ENCODE measurements around the gene NCF4. TPM values are rescaled to one million over a fixed set of nuclear protein-coding genes. Genes with fewer than 3 reads are reported as not detected.

NCF4 gene
- total RNA-seq, 1 donor from 2014 or later: not detected

DNA sequence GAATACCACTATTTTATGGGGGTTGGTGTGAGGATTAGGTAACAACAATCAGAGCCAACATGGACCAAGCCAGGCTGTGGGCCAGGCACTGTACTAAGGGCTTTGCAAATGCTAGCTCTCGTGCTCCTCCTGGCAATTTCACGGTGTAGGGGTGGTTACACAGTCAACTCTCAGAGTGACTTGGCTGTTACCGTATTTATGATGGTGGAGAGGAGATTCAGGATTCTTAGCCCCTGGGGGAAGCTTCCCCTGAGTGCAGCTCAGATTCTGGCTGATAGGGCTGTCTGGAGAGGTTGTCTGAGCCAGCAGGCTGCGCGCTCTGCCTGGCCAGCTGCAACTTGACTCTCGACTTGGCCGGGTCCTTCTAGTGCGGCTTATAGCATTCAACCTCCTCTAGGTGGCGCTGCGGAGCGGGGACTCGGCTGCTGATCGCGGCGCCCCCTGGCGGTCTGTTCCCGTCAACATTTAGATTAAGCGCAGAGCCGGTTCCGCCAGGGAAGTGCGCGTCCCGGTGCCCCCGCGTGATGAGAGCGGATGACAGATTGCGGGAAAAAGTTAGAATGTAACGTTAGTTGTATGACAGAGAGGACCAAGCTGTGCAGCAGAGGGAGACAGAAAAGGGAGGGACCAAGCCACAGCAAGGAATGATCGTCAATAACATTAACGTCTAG is 4.5 kb upstream of the NCF4 start:
- TF ChIP-seq, protein P1, sequence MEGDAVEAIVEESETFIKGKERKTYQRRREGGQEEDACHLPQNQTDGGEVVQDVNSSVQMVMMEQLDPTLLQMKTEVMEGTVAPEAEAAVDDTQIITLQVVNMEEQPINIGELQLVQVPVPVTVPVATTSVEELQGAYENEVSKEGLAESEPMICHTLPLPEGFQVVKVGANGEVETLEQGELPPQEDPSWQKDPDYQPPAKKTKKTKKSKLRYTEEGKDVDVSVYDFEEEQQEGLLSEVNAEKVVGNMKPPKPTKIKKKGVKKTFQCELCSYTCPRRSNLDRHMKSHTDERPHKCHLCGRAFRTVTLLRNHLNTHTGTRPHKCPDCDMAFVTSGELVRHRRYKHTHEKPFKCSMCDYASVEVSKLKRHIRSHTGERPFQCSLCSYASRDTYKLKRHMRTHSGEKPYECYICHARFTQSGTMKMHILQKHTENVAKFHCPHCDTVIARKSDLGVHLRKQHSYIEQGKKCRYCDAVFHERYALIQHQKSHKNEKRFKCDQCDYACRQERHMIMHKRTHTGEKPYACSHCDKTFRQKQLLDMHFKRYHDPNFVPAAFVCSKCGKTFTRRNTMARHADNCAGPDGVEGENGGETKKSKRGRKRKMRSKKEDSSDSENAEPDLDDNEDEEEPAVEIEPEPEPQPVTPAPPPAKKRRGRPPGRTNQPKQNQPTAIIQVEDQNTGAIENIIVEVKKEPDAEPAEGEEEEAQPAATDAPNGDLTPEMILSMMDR (conservative IDR thresholded peaks at IDR 0.05): peak; percentile 100

DNA sequence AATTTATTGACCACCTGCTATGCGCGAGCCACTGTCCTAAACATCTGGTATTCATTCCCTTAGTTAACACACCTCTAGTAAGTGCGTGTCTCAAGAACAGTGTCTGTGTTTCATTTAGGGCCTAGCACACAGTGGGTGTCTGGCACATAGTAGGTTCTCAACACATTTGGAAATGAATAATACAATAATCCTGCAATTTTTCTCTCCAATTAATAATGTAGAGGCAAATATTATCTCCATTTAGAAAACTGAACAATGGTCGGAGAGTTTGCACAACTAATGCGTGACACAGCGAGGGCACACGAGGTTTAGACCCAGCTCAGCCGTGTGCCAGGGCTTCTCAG is 4.0 kb upstream of the NCF4 start:
- Mint-ChIP-seq H3K9me3 (no peaks in the 10 kb centered on the region), H3K36me3 (ENCODE audit: low read depth) (no peaks in the 10 kb centered on the region), H3K4me3 (no peak overlapping the region), H3K4me1 (peaks cover 14% of the 10 kb centered on the region), H3K27me3 (ENCODE audit: low read depth) (peaks cover 36% of the 10 kb centered on the region), H3K27ac (ENCODE audit: unreplicated experiment) (no peak overlapping the region)
- TF ChIP-seq, protein P1 (conservative IDR thresholded peaks at IDR 0.05): no peak
- DNase-seq (ENCODE audit: low read depth, low spot score): no peak

More for the DNA sequence above, 4.5 kb upstream of the NCF4 start:
- H3K27me3 Mint-ChIP-seq (ENCODE audit: low read depth): peaks cover 36% of the 10 kb centered on the region
- no peak overlapping the region for H3K27ac Mint-ChIP-seq (ENCODE audit: unreplicated experiment)
- H3K4me3 Mint-ChIP-seq: no peak overlapping the region
- DNase-seq (ENCODE audit: low read depth, low spot score): peak; percentile 100
- no peaks in the 10 kb centered on the region for H3K9me3 Mint-ChIP-seq
- peaks cover 15% of the 10 kb centered on the region for H3K4me1 Mint-ChIP-seq
- no peaks in the 10 kb centered on the region for H3K36me3 Mint-ChIP-seq (ENCODE audit: low read depth)

DNA sequence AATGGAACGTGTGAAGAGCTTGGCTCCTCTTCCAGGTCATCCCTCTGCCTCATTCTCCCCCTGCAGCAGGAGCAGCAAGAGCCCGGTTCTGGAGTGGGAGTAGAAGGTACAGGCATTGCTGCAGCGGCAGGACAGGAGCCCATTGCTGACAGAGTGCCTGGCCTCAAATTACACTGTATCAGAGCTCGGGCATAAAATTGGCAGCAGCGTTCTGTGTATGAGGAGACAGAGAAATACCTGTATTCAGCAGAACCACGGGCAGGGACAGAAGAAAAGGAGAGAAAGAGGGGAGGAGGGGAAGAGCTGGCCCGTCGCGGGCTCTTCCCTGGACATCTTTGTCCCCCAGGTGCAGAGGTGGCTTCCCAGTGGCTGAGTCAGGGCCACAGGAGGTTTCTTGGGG is 2.6 kb upstream of the NCF4 start:
- DNase-seq (ENCODE audit: low read depth, low spot score): no peak
- H3K36me3 Mint-ChIP-seq (ENCODE audit: low read depth): no peaks in the 10 kb centered on the region
- no peak overlapping the region for H3K4me3 Mint-ChIP-seq
- H3K9me3 Mint-ChIP-seq: no peaks in the 10 kb centered on the region
- H3K27ac Mint-ChIP-seq (ENCODE audit: unreplicated experiment): no peak overlapping the region
- TF ChIP-seq, protein P1 (conservative IDR thresholded peaks at IDR 0.05): no peak
- H3K27me3 Mint-ChIP-seq (ENCODE audit: low read depth): peaks cover 36% of the 10 kb centered on the region
- H3K4me1 Mint-ChIP-seq: peaks cover 12% of the 10 kb centered on the region

DNA sequence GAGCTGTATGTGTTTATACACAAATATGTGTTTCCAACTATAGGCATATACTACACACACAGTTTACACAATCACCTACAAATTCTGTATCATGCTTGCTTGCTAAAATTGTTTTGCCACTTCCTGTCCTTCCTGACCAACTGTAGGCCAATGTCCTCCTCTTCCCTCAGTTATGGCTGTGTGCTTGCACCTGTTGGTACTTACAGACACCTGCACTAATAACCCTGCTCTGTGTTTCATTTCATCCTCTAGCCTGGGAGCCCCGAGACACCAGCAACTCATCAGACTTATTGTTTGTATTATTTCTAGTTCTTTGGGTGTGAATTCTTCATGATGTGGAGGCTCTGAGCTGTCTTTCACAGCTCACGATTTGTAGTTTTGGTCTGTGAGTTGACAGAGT is 1.8 kb upstream of the NCF4 start:
- no peaks in the 10 kb centered on the region for H3K36me3 Mint-ChIP-seq (ENCODE audit: low read depth)
- H3K27ac Mint-ChIP-seq (ENCODE audit: unreplicated experiment): no peak overlapping the region
- TF ChIP-seq, protein P1 (conservative IDR thresholded peaks at IDR 0.05): no peak
- no peak for DNase-seq (ENCODE audit: low read depth, low spot score)
- no peaks in the 10 kb centered on the region for H3K9me3 Mint-ChIP-seq
- peaks cover 6% of the 10 kb centered on the region for H3K4me1 Mint-ChIP-seq
- H3K4me3 Mint-ChIP-seq: no peak overlapping the region
- H3K27me3 Mint-ChIP-seq (ENCODE audit: low read depth): peaks cover 36% of the 10 kb centered on the region

DNA sequence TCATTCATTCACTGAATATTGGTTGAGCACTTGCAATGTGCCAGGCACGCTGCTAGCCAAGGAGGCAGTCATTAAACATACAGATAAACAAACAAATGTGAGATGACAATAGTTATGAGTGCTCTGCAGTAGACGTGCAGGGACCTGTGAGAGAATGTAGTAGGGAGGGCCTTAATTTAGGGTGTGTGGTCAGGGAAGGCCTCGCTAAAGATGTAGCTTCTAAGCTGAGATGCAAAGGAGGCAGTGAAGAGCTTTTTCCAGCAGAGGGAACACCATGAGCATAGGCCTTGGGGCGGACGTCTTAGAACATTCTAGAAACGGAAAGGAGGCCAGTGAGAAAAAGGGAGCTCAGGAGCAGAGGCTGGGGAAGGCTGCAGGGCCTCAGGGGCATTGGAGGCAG is 789 bp upstream of the NCF4 start:
- H3K4me3 Mint-ChIP-seq: no peak overlapping the region
- TF ChIP-seq, protein P1 (conservative IDR thresholded peaks at IDR 0.05): no peak
- peaks cover 6% of the 10 kb centered on the region for H3K4me1 Mint-ChIP-seq
- peaks cover 39% of the 10 kb centered on the region for H3K27me3 Mint-ChIP-seq (ENCODE audit: low read depth)
- H3K9me3 Mint-ChIP-seq: no peaks in the 10 kb centered on the region
- DNase-seq (ENCODE audit: low read depth, low spot score): no peak
- H3K27ac Mint-ChIP-seq (ENCODE audit: unreplicated experiment): no peak overlapping the region
- H3K36me3 Mint-ChIP-seq (ENCODE audit: low read depth): no peaks in the 10 kb centered on the region
